A549 (cell line): ENCODE results near the gene ZG16.

Experiments used
- CBX2 ChIP-seq: fragments of 200-600 bp; sonication (generic); IDR thresholded peaks from 2 replicates; pipeline ENCODE4 v1.6.1; 2016; ENCODE audit warnings: low read depth, mild to moderate bottlenecking, borderline replicate concordance
- EP300 ChIP-seq, 2 experiments: fragments of >200 bp; sonication (Bioruptor Twin); formaldehyde crosslinking; IDR thresholded peaks; 2 replicates in 1 of 2; 3 replicates in 1 of 2; pipeline ENCODE4 v1.6.1; 2016 to 2017
- MYC ChIP-seq: IDR thresholded peaks from 2 replicates; pipeline ENCODE4 v1.6.1; 2012; ENCODE audit warnings: mild to moderate bottlenecking, inconsistent platforms, low read length, improper control_type of control experiment, borderline replicate concordance
- POLR2A ChIP-seq: IDR thresholded peaks from 2 replicates; pipeline ENCODE4 v1.6.1; 2012; ENCODE audit warnings: mild to moderate bottlenecking, low read length
- RAD21 ChIP-seq, 2 experiments: fragments of >200 bp in 1 of 2; sonication (Bioruptor Twin) in 1 of 2; formaldehyde crosslinking in 1 of 2; IDR thresholded peaks in 1 of 2; conservative IDR thresholded peaks in 1 of 2; 2 replicates in 1 of 2; 3 replicates in 1 of 2; pipeline ENCODE4 v1.6.1; 2012 to 2018; ENCODE audit warnings: inconsistent platforms in 1 of 2
- ZSCAN20 ChIP-seq: fragments of 250-450 bp; sonication (Bioruptor Pico); IDR thresholded peaks from 2 replicates; pipeline ENCODE4 v1.8.0; 2022; ENCODE audit warnings: mild to moderate bottlenecking, moderate library complexity
- TF ChIP-seq, protein P1 (sequence below): fragments of >200 bp; sonication (Bioruptor Twin); formaldehyde crosslinking; IDR thresholded peaks from 3 replicates; pipeline ENCODE4 v1.5.1; 2016
- TF ChIP-seq, protein P2 (sequence below): fragments of 450-650 bp; IDR thresholded peaks from 2 replicates; pipeline ENCODE4 v1.6.1; 2014; ENCODE audit warnings: antibody characterized with exemption

DNA sequence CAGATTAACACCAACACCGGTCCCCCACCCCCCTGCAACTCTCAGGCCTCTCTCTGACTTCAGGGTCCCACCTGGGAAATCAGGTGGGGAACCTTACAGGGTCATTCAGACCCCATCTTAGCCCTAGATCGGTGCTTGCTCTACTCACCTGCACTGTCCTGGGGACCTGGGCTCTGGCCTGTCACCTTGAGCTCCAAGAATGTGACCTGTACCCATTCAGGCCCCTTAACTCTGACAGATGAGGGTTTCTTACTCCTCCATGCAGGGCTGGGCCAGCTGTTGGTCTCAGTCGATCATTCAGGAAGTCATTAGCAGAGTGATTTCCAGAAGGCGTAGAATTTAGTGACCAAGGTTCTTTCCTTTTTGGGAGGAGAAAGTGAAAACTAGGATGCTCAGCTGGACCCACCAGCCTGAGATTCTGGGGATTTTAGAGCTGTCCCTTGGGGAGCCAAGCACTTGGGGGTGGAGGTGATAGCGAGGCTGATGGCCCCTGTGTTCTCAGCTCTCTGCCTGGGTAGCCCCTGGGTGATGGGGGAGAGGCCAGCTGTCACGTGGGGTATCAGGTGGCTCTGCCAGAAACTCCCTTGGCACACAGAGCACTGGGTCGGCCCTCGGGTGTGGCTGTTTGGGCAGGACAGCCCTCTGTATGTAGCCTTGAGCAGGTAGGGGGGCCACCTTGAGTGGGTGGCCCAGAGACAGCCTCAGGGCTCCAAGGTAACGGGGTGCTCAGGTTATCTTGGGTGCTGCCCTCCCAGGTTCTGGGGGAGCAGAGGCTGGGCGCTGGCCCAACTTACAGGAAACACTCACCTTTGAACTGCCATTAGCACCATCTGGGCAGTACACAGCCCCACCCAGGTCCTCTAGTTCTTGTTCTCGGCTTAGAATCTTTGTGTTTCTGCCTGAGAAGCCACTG, 42.9 kb downstream of the ZG16 start:
- TF ChIP-seq CBX2 (no peak), POLR2A (peak; percentile 12), MYC (no peak), EP300 (IDR thresholded peaks at IDR 0.05) (no peak), ZSCAN20 (CRISPR knock-in tag) (no peak), RAD21 (conservative IDR thresholded peaks at IDR 0.05 in 1 of 2, IDR thresholded peaks at IDR 0.05 in 1 of 2) (no peak)
- TF ChIP-seq, protein P1, sequence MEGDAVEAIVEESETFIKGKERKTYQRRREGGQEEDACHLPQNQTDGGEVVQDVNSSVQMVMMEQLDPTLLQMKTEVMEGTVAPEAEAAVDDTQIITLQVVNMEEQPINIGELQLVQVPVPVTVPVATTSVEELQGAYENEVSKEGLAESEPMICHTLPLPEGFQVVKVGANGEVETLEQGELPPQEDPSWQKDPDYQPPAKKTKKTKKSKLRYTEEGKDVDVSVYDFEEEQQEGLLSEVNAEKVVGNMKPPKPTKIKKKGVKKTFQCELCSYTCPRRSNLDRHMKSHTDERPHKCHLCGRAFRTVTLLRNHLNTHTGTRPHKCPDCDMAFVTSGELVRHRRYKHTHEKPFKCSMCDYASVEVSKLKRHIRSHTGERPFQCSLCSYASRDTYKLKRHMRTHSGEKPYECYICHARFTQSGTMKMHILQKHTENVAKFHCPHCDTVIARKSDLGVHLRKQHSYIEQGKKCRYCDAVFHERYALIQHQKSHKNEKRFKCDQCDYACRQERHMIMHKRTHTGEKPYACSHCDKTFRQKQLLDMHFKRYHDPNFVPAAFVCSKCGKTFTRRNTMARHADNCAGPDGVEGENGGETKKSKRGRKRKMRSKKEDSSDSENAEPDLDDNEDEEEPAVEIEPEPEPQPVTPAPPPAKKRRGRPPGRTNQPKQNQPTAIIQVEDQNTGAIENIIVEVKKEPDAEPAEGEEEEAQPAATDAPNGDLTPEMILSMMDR: no peak
- TF ChIP-seq, protein P2, sequence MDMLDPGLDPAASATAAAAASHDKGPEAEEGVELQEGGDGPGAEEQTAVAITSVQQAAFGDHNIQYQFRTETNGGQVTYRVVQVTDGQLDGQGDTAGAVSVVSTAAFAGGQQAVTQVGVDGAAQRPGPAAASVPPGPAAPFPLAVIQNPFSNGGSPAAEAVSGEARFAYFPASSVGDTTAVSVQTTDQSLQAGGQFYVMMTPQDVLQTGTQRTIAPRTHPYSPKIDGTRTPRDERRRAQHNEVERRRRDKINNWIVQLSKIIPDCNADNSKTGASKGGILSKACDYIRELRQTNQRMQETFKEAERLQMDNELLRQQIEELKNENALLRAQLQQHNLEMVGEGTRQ: peak; percentile 94
